GM19193 (cell line): ENCODE data around the gene LCP2.

Experiments
- POLR2A ChIP-seq: IDR thresholded peaks from 4 replicates; pipeline ENCODE4 v1.6.1; 2011; ENCODE audit not compliant: insufficient read depth, insufficient read length; ENCODE audit errors: extremely low read depth

The LCP2 gene

DNA sequence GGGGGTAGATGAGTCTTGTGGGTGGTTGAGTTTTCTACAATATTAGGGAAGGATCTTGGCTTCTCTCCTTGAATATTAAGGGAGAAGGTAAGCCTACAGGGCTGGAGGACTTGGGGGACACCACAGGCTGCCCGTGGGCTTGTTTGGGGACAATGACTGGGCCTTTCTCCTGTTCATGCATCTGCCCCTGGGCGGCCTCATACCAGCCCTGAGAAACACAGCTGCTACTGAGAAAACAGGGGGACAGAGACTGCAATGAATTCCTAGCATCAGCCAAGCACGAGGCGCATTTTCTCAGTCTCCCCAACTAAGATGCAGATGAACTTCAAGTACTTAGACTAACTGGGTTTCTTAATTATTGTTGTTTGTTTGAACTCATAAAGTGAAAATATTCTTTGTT lies 40.2 kb downstream of the LCP2 start:
- no peak for TF ChIP-seq POLR2A

DNA sequence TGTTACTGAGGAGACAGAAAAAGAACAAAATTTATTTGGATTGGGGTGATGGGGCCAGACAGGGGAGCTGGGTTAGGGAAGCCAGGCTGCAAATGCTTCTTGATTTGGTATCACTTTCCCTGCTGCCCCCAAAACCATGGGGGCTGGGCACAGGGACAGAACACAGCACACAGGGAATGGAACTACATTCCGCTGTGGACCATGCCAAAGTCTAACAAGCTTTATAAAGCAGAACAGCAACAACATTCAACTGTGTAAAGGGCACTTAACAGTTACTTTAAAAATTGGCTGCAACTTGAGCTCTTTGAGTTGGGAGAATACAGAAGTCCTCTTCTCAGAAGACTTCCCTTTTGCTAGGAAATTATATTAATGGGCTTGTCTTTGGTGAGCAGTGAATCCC lies 41.0 kb downstream of the LCP2 start:
- TF ChIP-seq POLR2A: no peak

DNA sequence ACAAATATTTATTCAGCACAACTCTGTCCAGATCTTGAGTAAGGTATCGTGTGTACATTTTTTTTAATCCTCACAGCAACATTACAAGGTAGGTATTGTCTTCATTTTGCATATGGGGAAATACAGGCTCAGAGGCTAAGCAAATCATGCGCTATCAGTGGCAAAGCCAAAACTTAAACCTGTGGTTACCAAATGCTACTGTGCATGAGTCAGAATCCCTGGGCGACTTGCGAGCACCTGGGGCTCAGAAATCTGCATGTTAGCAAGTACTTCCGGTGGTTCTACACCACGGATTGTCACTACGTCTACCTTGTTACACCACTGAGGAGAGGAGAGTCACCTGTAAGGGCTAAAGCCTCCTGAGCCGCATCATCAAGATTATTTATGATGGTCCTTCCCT lies 43.5 kb downstream of the LCP2 start:
- no peak for TF ChIP-seq POLR2A

DNA sequence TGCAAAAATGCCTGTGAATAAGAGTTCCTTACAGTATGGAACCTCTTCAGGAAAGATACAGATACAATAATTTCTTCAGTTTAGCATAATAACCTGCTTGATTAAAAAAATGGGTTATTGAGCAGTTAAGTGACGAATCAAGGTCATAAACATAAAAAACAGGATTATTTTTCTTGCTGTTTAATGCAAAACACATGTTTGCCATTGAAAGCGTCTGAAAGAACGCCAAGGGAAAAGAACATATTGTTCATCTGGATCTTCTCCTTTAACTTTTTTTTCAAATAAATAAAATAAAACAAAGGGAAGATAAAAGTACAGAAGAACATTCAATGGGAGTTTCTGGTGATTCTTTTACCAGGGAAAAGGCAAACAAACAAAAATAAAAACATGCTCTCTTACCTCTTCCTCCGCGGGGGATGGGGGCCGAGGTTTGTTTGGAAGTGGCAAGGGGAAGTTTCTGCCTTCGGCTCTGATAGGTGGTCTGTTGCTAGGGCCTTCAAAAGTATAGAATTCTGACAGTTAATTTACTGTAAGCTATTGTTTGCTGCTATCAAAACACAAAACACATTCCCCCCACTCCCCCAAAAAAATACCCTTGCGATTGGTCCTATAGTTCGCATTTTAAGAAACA lies 44.7 kb downstream of the LCP2 start:
- TF ChIP-seq POLR2A: no peak

DNA sequence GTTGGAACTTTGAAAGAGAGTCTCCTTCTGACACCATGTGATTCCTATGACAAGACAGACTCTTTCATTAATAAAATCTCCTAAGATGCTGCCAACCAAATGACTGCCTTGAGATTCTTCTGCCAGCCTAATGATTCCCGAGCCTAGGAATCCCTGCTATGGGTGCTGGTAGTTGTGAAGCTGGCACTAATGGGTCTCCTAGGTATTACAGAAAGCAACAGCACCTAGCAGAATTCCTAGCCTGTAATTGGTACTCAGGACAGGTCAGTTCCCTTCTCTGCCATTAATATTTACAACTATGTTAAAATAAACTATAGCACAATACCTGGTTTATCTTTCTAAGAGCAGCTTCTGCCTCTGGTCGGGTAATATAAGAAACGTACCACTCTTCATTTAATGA lies 45.5 kb downstream of the LCP2 start:
- TF ChIP-seq POLR2A: no peak

DNA sequence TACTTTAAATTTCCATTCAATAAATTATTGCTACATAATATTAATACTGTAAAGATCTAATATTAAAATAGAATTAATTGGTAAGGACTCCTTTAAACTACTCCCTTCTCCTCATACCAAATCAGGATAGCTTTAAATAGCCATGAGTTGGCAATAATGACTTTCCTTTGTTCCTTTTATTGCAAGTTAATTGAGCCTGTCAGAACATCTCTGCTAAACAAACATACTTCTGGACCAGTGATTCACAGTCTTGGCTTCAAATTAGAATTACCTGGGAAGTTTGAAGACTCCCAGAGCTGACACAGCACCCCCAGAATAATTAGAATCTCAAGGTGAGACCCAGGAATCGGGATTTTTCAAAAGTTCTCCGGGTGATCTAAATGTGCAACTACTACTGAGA lies 46.1 kb downstream of the LCP2 start:
- TF ChIP-seq POLR2A: no peak

DNA sequence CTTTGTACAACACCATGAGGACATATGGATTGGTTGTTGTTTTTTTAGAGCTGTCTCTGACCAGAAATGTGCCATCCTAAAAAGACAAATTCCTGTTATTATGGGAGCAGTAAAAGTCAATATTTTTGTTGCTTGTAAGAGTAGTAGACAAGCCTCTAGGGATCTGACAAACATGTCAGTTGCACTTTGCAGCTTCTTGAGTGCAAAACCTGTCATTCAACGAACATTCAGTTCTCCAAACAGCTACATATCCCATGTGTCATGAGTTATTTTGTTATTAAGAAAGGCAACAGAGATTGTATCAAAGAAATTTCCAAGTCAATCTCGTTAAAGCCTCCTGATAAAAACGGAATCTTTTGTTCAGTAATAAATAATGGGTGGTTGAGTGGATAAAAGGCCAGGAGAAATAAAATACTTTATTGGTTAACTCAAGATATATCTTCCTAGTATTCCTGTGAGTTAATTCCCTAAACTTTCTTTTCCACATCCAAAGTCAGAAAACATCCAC lies 46.7 kb downstream of the LCP2 start:
- TF ChIP-seq POLR2A: no peak

DNA sequence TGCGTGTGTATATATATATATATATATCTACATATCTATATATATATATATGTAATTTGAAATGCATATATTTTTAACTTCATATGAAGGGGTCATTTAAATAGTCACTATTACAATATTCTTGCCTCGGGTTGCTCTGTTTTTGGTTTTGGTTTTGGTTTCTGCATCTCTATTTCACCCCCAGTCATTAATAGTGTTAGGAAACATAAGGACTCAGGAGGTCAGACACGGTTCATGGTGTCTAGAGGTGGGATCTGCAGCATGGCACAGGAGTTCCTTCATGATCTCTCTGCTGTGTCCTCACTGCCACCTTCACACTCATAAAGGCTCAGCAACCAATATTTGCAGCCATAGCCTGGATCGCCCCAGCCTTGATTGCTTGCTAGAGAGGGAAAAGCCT lies 48.2 kb downstream of the LCP2 start:
- TF ChIP-seq POLR2A: no peak

DNA sequence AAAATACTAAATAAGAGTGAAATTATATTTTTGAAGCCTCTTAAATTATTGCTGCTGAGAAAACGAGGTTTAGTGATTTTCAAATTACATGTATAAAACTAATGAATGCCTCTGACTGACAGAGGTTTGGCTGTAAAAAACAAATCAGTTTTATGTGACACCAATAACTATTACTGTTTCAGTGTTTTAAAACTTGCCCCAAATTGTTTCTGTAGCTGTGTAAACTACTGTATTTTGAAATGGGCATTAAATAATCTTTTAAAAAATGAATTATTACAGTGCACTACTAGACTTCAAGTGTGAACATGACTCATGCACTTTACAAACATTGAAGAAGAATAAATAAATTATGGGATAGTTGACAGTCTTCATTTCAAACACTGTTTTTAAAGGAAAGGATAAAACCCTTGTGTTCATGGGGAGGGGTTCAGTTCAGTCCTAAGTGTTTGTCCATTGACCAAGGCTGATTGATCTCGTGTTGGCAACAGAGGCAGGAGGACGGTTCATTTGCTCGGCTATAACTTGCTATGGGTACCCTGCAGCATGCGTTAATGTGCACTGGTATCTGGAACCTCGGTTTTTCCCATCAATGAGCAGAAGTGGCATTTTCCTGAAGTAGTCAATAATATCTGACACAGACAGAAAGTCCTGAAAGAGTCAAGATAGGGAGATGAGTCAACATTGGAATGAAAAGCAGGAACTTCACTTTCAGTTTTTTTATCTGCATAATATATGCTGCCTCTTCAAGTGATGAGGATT lies 49.2 kb downstream of the LCP2 start:
- no peak for TF ChIP-seq POLR2A

DNA sequence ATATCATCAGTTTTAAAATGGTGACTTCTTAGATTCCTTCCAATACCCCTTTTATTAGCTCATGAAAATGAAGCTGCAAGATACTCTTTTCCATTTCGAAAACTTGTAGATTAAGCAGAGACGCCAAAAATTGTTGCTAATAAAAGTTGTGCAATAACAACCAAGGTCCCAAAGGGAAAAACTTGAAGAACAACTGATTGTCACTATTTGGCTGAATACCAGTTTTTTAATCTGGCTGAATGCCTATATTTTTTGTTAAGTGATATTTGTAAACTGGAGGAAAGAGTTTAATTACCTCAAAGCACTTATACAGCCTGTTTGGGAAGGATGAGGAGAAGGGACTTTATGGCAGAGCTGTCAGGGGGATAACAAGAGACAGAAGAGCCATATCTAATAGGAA lies 50.2 kb downstream of the LCP2 start:
- TF ChIP-seq POLR2A: no peak

DNA sequence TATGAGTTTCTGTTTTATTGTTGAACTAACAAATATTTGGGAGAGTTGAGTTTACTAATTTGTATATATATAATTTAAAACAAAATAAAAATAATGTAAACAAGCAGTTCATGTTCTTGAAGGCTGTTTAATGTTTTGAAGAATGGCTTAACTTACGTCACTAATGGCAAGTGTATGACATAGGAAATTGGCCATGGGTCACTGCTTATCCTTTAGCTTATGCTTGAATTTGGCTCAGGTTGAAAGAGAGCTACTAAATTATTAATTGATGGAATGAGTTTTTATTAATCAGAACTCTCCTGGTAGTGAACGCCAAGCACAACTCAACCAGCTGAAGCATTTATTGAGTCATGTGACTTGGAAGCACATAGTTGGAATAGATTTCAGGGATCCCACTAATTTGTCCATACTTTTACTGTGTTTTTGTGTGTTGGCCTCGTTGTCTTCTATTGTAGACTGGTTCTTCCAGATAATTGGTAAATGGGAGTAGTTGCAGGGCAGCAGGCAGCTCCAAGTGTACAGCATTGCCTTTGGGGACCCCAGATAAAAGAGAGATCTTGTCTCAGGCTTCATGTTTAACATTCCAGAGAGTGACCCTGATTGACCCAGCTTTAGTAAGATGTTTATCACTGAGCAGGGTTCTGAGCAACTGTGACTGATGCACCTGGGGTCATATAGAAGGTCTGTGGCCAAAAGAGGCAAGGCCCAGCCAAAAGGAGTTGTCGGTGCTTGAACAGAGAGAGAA lies 51.3 kb downstream of the LCP2 start:
- TF ChIP-seq POLR2A: no peak

DNA sequence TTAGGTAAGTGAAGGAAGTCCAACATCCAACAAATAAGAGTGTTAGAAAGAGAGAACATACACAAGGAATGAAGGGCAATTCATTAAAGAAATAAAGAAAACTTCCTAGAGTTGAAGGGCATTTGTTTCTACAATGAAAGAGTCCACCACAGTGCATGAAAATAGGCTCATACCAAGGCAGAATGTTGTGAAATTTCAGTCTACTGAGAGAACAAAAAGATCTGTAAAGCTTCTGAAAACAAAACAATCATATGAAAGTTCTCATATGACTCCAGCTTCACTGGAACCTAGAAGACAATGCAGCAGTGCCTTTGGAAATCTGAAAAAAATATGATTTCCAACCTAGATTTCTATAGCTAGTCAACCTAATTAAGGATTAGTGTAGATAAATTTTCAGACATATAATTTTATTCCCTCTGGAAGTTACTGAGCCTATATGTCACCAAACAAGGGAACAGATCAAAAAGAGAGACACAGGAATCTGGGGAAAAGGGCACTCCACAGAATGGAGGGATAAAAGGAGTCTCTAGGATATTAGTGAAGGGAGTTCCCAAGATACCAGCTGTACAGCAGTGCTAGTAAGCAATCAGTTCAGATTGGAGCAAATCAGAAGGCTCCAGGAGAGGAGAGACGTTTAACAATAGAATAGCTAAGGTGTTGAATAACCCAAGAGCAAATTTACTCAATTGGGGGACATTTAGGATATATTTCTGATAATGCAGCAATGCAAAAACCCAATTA lies 59.0 kb downstream of the LCP2 start:
- TF ChIP-seq POLR2A: no peak

DNA sequence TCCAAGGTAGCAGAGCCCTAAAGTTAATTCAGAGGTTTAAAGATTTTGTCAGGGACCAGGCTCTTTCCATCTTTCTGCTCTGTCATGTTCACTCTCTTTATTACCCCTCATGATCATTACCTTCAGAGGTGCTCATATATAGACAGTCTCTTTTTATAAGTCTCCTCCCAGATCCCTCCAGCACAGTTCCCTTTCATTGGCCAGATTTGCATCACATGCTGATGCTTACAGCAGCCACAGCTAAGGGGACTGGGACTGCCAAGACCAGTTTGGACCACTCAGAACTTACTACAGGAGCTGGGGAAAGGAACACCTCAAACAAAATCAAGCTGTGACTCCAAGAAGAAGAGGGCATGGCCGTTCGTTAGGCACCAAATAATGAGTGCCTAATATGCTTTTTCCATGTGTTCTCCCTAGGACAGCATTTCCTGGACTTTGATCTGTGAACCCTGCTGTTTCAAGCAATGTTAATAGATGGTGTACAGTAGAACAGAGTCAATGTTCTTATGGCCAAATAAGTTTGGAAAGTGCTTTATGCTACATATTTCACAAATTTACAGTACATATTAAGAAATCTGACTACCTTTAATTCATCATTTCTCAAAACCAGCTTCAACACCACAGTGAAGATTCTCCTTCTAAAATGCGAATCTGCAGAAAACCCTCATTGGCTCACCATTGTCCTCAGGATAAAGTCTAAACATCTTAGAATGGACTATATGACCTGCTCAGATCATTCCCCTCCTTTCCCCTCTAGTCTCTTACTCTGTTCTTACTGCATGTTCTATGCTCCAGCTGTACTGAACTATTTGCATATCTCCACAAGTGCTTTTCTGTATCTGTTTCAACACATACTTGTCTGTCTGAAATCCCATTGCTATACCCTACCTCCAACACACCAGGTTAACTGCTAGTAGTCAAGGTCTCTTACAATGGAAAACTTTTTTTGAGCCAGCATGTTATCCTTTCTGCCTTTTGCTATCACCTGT lies 61.4 kb downstream of the LCP2 start:
- no peak for TF ChIP-seq POLR2A

DNA sequence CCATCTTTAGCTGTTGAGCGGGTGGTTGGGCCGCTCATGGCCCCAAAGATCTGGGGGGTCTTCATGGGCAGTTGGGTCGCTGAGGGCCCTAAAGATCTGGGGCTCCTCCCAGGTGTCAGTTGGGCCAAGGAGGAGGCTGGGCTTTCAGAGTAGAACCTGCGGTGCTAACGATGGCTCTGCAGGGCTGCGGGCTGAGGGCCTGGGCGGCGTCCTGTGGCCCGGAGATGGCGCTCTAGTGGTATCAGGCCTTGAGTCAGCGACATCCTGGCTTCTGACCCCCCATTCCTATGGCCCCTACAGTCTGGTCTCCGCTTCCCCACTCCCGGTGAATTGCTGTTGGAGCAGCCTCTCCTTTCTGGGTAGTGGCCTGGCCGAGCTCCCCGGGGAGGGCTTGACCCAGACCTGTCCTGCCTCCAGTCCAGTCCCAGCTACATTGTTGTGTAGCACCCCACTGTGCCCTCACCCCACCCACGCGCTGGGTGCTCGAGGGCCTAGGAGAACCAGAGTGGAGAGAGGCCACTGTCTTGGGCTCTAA lies 64.2 kb downstream of the LCP2 start:
- no peak for TF ChIP-seq POLR2A

DNA sequence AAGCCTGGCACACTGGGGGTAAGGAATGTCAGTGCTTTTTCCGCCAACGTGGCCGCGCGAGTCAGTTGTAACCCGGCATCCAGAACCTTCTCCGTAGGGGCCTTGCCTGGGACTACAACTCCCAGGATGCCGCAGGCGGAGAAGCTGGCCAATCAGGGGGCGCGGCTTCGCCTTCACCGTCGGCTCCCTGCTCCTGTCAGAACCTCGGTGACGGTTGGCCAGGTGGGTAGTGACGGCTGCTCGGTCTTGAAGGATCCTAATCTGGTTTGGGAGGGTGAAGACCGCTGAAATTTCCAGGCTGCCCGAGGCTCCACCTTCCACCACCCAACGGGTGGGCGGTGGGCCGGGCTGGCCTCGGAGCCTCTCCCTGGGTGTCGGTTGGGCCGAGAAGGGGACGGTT lies 64.8 kb downstream of the LCP2 start, which contains the start of gene C5orf58:
C5orf58 (plus strand) TSS at position 200 of the 400 bp plus-strand sequence. CDS start 1,992 bp downstream, outside the sequence.
- TF ChIP-seq POLR2A: no peak
